Measurements from ENCODE around the gene STARD13. TPM values are rescaled to one million over a fixed set of nuclear protein-coding genes. Genes with fewer than 3 reads are reported as not detected.

The STARD13 gene
- total RNA-seq, 6 donors from 2014 or later: 43.6 to 76.5 (median 63.7) TPM

DNA sequence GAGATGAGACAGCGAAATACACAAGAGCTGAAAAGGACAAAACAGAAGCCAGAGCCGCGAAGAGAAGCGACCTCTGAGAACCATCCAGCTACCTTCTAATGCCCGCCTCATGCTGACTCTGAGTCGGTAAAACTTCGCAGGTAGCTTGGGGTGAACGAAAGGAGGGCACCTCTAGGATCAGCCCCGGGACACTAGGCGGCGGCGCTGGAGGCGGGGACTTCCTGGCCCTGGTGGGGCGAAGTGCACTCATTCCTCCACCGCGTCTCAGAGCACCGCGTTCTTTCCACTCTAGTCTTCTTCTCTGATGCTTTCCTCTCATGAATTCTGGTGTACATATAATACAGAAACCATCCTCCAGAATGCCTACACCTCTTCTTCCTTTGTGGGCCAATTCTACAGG lies 219.2 kb downstream of the STARD13 start:
- Histone ChIP-seq H3K9me3 (no peaks in the 10 kb centered on the region), H3K4me1 (no peaks in the 10 kb centered on the region), H3K27ac (no peak overlapping the region), H3K4me3 (no peak overlapping the region), H3K27me3 (no peaks in the 10 kb centered on the region), H3K36me3 (no peaks in the 10 kb centered on the region)
- TF ChIP-seq POLR2A (IDR thresholded peaks at IDR 0.05) (no peak), EP300 (IDR thresholded peaks at IDR 0.05) (no peak), POLR2AphosphoS5 (IDR thresholded peaks at IDR 0.05) (no peak)
- TF ChIP-seq, protein P1, sequence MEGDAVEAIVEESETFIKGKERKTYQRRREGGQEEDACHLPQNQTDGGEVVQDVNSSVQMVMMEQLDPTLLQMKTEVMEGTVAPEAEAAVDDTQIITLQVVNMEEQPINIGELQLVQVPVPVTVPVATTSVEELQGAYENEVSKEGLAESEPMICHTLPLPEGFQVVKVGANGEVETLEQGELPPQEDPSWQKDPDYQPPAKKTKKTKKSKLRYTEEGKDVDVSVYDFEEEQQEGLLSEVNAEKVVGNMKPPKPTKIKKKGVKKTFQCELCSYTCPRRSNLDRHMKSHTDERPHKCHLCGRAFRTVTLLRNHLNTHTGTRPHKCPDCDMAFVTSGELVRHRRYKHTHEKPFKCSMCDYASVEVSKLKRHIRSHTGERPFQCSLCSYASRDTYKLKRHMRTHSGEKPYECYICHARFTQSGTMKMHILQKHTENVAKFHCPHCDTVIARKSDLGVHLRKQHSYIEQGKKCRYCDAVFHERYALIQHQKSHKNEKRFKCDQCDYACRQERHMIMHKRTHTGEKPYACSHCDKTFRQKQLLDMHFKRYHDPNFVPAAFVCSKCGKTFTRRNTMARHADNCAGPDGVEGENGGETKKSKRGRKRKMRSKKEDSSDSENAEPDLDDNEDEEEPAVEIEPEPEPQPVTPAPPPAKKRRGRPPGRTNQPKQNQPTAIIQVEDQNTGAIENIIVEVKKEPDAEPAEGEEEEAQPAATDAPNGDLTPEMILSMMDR (IDR thresholded peaks at IDR 0.05): no peak
- no peak for ATAC-seq (ENCODE audit: low FRiP score in 2 of 2)
- DNase-seq: peak in 1 of 2 donors; percentile 62
- WGBS, 2 donors: 95% methylated on average over 18 of the region's 18 CpGs

- WGBS, 2 donors: 88 to 96% methylated on average over 9 to 15 of the region's 15 CpGs
Measured at GRCh38 chr13:33060815-33061214, 224.7 kb downstream of the STARD13 start.

GRCh38 chr13:33058776-33059327 lies 226.7 kb downstream of the STARD13 start:
- peaks cover 0 to 13% (median 0%) of the 10 kb centered on the region in 4 donors for H3K36me3 ChIP-seq
- no peaks in the 10 kb centered on the region for H3K9me3 ChIP-seq
- no peak for ATAC-seq (ENCODE audit: low FRiP score in 2 of 2)
- 87% methylated on average over 3 of the region's 3 CpGs for WGBS, 2 donors
- no peak overlapping the region for H3K27ac ChIP-seq
- no peaks in the 10 kb centered on the region for H3K27me3 ChIP-seq
- no peak for TF ChIP-seq EP300 (IDR thresholded peaks at IDR 0.05)
- TF ChIP-seq POLR2AphosphoS5 (IDR thresholded peaks at IDR 0.05): no peak
- no peak for TF ChIP-seq POLR2A (IDR thresholded peaks at IDR 0.05)
- TF ChIP-seq, protein P1 (IDR thresholded peaks at IDR 0.05): no peak
- H3K4me3 ChIP-seq: no peak overlapping the region
- H3K4me1 ChIP-seq: peaks cover 0 to 9% (median 2%) of the 10 kb centered on the region in 4 donors
- DNase-seq: no peak

More at GRCh38 chr13:33060815-33061214, 224.7 kb downstream of the STARD13 start:
- Histone ChIP-seq H3K4me1 (peaks cover 0 to 9% (median 2%) of the 10 kb centered on the region in 4 donors), H3K27me3 (no peaks in the 10 kb centered on the region), H3K4me3 (no peak overlapping the region), H3K27ac (no peak overlapping the region), H3K9me3 (no peaks in the 10 kb centered on the region), H3K36me3 (peaks cover 0 to 7% (median 0%) of the 10 kb centered on the region in 4 donors)
- TF ChIP-seq POLR2AphosphoS5 (IDR thresholded peaks at IDR 0.05) (no peak), POLR2A (IDR thresholded peaks at IDR 0.05) (no peak), EP300 (IDR thresholded peaks at IDR 0.05) (no peak)
- TF ChIP-seq, protein P1 (IDR thresholded peaks at IDR 0.05): no peak
- DNase-seq (peak in 1 of 2 donors; percentile 38), ATAC-seq (ENCODE audit: low FRiP score in 2 of 2) (no peak)

GRCh38 chr13:33057019-33057780 lies 228.4 kb downstream of the STARD13 start:
- H3K4me3 ChIP-seq: no peak overlapping the region
- peak overlapping the region; percentile 6 to 81 (median 60) for H3K27ac ChIP-seq
- peaks cover 0 to 9% (median 2%) of the 10 kb centered on the region in 4 donors for H3K4me1 ChIP-seq
- 59 to 62% methylated on average over 9 of the region's 9 CpGs for WGBS, 2 donors
- no peaks in the 10 kb centered on the region for H3K27me3 ChIP-seq
- H3K36me3 ChIP-seq: peaks cover 0 to 13% (median 0%) of the 10 kb centered on the region in 4 donors
- H3K9me3 ChIP-seq: no peaks in the 10 kb centered on the region
- peak in 1 of 2 donors; percentile 82 for ATAC-seq (ENCODE audit: low FRiP score in 2 of 2)
- no peak for DNase-seq
- TF ChIP-seq EP300 (IDR thresholded peaks at IDR 0.05) (no peak), POLR2A (IDR thresholded peaks at IDR 0.05) (no peak), POLR2AphosphoS5 (IDR thresholded peaks at IDR 0.05) (no peak)
- TF ChIP-seq, protein P1 (IDR thresholded peaks at IDR 0.05): peak in 3 of 6 experiments; percentile 8 to 29 (median 26)
